HFFc6 (cell line): ENCODE results near the gene SST. TPM values are rescaled to one million over a fixed set of nuclear protein-coding genes. Genes with fewer than 3 reads are reported as not detected.

ENCODE experiments used
- DNase-seq: peaks from one replicate; pipeline ENCODE4 v3.0.0-alpha.2; 2018
- H3K27ac Mint-ChIP-seq: 2 replicates; pipeline ENCODE4 v1.8.0; 2020; ENCODE audit warnings: mild to moderate bottlenecking, mixed read lengths
- H3K27me3 Mint-ChIP-seq: 2 replicates; pipeline ENCODE4 v1.8.0; 2021; ENCODE audit warnings: mild to moderate bottlenecking, moderate library complexity, mixed read lengths; ENCODE audit not compliant: insufficient read depth
- H3K36me3 Mint-ChIP-seq: 2 replicates; pipeline ENCODE4 v1.8.0; 2021; ENCODE audit warnings: low read depth, mixed read lengths
- H3K4me1 Mint-ChIP-seq: 2 replicates; pipeline ENCODE4 v1.8.0; 2020; ENCODE audit warnings: low read depth, mixed read lengths
- H3K4me3 Mint-ChIP-seq: 2 replicates; pipeline ENCODE4 v1.8.0; 2020; ENCODE audit warnings: mild to moderate bottlenecking, moderate library complexity, mixed read lengths
- H3K9me3 Mint-ChIP-seq: 2 replicates; pipeline ENCODE4 v1.8.0; 2020; ENCODE audit warnings: mild to moderate bottlenecking, mixed read lengths
- CTCF ChIP-seq: fragments of 200-600 bp; sonication (generic); IDR thresholded peaks from 2 replicates; pipeline ENCODE4 v1.5.0; 2021; ENCODE audit warnings: antibody characterized with exemption, mild to moderate bottlenecking
- total RNA-seq, 6 experiments: library from RNA; stranded (reverse); fragmentation: NEBNext Ultra II Directional; extraction: Animal tissue kit (Norgen Biotek cat#: 25700); gene quantifications; 2 replicates in 1 of 6; 3 replicates in 5 of 6; pipeline ENCODE4 v1.2.3, GENCODE V29; 2021

Gene SST
- total RNA-seq, 6 experiments from 2014 or later, result not detected

DNA sequence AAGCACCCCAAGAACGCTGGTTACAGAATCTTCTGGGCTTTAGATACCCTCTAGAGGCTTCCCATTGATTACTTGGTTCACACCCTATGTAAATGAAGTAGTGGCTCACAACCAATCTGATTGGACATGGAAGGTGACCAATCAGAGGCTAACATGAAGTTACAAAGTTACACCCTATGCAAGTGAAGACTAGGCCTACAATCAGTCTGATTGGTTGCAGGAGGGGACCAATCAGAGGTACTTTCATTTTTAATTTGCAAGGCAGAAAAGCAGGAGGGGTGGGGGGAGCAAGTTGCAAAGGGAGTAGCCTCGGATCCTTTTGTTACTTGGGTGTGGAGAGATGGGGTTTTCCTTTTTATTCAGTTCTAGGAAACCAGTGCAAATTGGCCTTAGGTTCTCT is 43.3 kb upstream of the SST start:
- Mint-ChIP-seq H3K4me1 (peaks cover 26% of the 10 kb centered on the region), H3K4me3 (peak overlapping the region; percentile 4), H3K27ac (no peak overlapping the region), H3K36me3 (no peaks in the 10 kb centered on the region), H3K27me3 (peaks cover 3% of the 10 kb centered on the region; the same call in 1 of the 2 replicates), H3K9me3 (no peaks in the 10 kb centered on the region)
- no peak for TF ChIP-seq CTCF
- peak; percentile 53 for DNase-seq

- no peaks in the 10 kb centered on the region for H3K9me3 Mint-ChIP-seq
- peak; percentile 48 for TF ChIP-seq CTCF
- no peaks in the 10 kb centered on the region for H3K27me3 Mint-ChIP-seq
- no peak overlapping the region for H3K27ac Mint-ChIP-seq
- no peak overlapping the region for H3K4me3 Mint-ChIP-seq
- H3K4me1 Mint-ChIP-seq, result peaks cover 26% of the 10 kb centered on the region
- no peak for DNase-seq
- H3K36me3 Mint-ChIP-seq, result no peaks in the 10 kb centered on the region
Observed at GRCh38 chr3:187709155-187709554, 39.0 kb upstream of the SST start.

DNA sequence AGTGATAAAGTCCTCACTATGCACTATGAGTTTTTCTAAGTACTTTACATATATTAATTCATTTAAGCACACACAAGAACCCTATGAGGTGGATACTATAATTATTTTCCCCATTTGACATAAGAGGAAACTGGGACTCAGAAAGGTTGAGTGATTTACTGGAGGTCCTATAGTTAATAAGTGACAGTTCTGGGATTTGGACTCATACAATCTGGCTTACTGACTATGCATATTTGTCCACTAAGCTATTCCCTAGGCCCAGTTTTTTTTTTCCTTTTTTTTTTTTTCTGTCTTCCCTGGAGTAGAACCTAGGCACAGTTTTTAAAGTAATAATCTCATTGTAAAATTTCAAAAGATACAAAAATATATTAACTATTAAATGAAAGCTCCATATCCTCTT is 38.5 kb upstream of the SST start:
- no peaks in the 10 kb centered on the region for H3K27me3 Mint-ChIP-seq
- no peak overlapping the region for H3K27ac Mint-ChIP-seq
- no peaks in the 10 kb centered on the region for H3K36me3 Mint-ChIP-seq
- no peak for TF ChIP-seq CTCF
- H3K4me1 Mint-ChIP-seq, result peaks cover 22% of the 10 kb centered on the region
- H3K4me3 Mint-ChIP-seq, result no peak overlapping the region
- H3K9me3 Mint-ChIP-seq, result no peaks in the 10 kb centered on the region
- no peak for DNase-seq

DNA sequence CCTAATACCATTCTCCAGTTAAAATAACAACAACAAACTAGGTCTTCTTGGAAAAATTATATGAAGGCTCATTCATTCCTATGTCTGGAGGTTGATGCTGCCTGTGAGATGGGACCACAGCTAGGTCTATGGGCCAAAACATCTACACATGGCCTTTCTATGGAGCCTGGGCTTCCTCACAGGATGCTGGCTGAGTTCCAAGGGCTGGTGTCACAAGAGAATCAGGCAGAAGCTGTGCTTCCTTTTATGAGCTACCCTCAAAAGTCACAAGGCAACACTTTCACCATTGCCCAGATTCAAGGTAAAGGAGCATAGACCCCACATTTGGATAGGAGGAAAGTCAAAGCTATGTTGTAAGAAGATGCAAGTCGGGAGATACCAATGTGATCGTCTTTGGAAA is 36.8 kb upstream of the SST start:
- no peak for DNase-seq
- Mint-ChIP-seq H3K9me3 (no peaks in the 10 kb centered on the region), H3K4me1 (peaks cover 25% of the 10 kb centered on the region), H3K27me3 (no peaks in the 10 kb centered on the region), H3K27ac (no peak overlapping the region), H3K4me3 (no peak overlapping the region), H3K36me3 (no peaks in the 10 kb centered on the region)
- no peak for TF ChIP-seq CTCF

GRCh38 chr3:187705164-187705563 is 35.0 kb upstream of the SST start:
- DNase-seq, result peak; percentile 30
- H3K27me3 Mint-ChIP-seq, result no peaks in the 10 kb centered on the region
- H3K4me1 Mint-ChIP-seq, result peaks cover 25% of the 10 kb centered on the region
- H3K36me3 Mint-ChIP-seq, result no peaks in the 10 kb centered on the region
- no peak overlapping the region for H3K4me3 Mint-ChIP-seq
- TF ChIP-seq CTCF, result no peak
- H3K27ac Mint-ChIP-seq, result no peak overlapping the region
- no peaks in the 10 kb centered on the region for H3K9me3 Mint-ChIP-seq

DNA sequence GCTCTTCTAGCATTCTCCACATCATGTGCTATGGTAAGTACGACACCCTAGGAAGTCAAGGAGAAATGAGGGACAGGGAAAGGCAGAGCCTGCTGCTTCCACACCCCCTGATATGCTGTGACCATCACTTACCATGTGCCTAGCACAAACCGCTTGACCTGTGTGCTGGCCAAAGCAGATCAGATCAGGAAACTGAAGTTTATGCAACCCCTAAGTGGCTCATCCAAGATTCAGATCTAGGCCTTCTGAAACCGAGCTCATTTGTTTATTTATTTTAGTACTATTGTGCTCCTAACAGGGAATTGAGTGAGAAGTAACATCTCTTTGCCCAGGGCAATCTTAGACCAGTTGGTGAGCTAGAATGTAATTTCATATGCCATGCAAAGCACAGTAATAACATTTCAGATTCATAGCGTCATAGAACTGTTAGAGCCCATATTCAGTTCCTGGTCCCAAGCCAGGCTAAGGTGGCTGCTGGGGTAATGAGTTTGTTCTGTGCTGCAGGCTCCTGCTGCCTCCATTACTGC is 32.4 kb upstream of the SST start, which contains the start of gene RTP2:
Gene RTP2, minus strand, starts transcription at position 51 of the 527 bp plus-strand sequence. CDS start 429 bp downstream, outside the sequence.
- Mint-ChIP-seq H3K4me1 (peaks cover 25% of the 10 kb centered on the region), H3K9me3 (no peaks in the 10 kb centered on the region), H3K36me3 (no peaks in the 10 kb centered on the region), H3K27me3 (peaks cover 8% of the 10 kb centered on the region), H3K27ac (peak within 1 kb of the TSS; percentile 33), H3K4me3 (no peak within 1 kb of the TSS)
- no peak for TF ChIP-seq CTCF
- peak; percentile 70 for DNase-seq
